DOHH2 (cell line): ENCODE data around the gene UQCRFS1.

Source experiments
- EZH2phosphoT487 ChIP-seq: fragments of 200-600 bp; sonication (generic); IDR thresholded peaks from 2 replicates; pipeline ENCODE4 v1.6.1; 2017; ENCODE audit warnings: borderline replicate concordance, mild to moderate bottlenecking, antibody characterized with exemption, low read length, moderate library complexity, mixed read lengths
- TF ChIP-seq, protein P1 (sequence below): fragments of 200-600 bp; sonication (generic); IDR thresholded peaks from one replicate; pipeline ENCODE4 v1.5.1; 2014; ENCODE audit warnings: antibody characterized with exemption, mild to moderate bottlenecking, low read depth, low read length; ENCODE audit not compliant: poor library complexity, severe bottlenecking

DNA sequence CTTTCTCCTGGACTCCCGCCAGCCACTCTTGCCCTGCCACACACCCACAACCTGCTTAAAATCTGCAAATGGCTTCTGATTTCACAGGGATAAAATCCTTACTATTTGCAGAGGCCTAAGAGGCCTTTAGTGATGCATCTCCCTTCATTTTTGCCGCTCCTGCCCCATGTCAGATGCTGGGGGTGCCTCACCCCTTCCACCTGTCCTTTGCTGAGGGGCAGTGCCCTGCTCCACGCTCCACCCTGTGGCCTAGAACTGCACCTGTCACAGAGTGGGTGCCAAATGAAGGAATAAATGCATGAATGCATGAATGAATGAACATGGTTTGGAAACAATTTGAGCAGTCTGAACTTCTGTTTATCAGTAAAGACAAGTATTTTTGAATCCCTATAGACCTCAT lies 34.1 kb upstream of the UQCRFS1 start:
- TF ChIP-seq, protein P1, sequence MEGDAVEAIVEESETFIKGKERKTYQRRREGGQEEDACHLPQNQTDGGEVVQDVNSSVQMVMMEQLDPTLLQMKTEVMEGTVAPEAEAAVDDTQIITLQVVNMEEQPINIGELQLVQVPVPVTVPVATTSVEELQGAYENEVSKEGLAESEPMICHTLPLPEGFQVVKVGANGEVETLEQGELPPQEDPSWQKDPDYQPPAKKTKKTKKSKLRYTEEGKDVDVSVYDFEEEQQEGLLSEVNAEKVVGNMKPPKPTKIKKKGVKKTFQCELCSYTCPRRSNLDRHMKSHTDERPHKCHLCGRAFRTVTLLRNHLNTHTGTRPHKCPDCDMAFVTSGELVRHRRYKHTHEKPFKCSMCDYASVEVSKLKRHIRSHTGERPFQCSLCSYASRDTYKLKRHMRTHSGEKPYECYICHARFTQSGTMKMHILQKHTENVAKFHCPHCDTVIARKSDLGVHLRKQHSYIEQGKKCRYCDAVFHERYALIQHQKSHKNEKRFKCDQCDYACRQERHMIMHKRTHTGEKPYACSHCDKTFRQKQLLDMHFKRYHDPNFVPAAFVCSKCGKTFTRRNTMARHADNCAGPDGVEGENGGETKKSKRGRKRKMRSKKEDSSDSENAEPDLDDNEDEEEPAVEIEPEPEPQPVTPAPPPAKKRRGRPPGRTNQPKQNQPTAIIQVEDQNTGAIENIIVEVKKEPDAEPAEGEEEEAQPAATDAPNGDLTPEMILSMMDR: no peak
- no peak for TF ChIP-seq EZH2phosphoT487
